Neural cell (in vitro differentiated cells): Measurements from ENCODE around the gene HIRIP3.

Experiments used
- CTCF ChIP-seq: fragments of 450-650 bp; IDR thresholded peaks from 2 replicates; pipeline ENCODE4 v1.5.1; 2014; ENCODE audit warnings: antibody characterized with exemption, mild to moderate bottlenecking, moderate library complexity; ENCODE audit not compliant: poor library complexity, severe bottlenecking
- EP300 ChIP-seq: fragments of 450-650 bp; conservative IDR thresholded peaks from 2 replicates; pipeline ENCODE4 v1.6.1; 2014; ENCODE audit warnings: antibody characterized with exemption, mild to moderate bottlenecking, moderate library complexity; ENCODE audit not compliant: poor library complexity, severe bottlenecking
- RAD21 ChIP-seq: fragments of 450-650 bp; conservative IDR thresholded peaks from 2 replicates; pipeline ENCODE4 v1.6.1; 2014; ENCODE audit warnings: antibody characterized with exemption, mild to moderate bottlenecking, moderate library complexity
- TAF1 ChIP-seq: IDR thresholded peaks from 2 replicates; pipeline ENCODE4 v1.6.1; 2012; ENCODE audit warnings: low read depth

- TF ChIP-seq EP300 (no peak), CTCF (no peak), TAF1 (peak; percentile 18), RAD21 (no peak)
Observed at GRCh38 chr16:30030841-30031413, 35.5 kb upstream of the HIRIP3 start, which contains the start of gene TLCD3B.
